HG03565 (cell line): ENCODE data around the gene SNX10.

Experiments
- ATAC-seq: cut with Tn5 transposase; IDR thresholded peaks from one replicate; pipeline ENCODE4 v1.9.1; 2021; ENCODE audit warnings: mild to moderate bottlenecking, moderate library complexity; ENCODE audit not compliant: unreplicated experiment

SNX10 gene

DNA sequence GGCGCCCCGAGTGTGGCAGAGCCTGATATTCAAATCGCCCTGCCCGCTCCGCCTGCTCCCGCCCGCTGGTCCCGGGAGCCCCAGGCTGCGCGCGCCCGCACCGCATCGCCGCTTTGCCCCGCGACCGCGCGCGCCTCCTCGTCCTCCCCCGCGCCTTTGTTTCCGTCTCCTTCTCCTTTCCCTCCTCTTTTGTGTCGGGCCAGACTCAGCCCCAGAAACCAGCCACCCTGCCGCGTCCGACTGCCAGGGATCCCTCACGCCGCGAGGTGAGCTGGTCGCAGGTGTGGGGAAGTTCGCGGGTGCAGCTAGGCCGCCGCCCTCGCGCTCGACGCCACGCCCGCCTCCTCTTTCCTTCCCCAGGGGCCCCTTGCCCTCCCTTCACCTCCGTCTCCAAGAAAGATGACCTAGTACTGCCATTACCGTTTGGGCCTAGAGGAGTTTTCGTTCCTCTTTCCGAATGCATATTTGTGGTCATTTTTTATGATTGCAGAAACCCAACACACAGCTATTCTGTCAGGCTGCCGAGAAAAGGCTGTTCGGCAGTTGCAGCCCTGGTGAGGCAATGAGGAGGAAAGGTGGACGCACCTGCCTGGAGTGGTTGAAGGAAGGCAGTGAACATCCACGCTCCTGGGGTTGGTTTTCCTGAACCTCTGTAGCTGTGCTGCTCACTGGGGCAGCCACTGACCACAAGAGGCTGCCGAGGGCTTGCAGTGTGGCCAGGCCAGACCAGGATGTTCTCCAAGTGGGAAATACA lies 107.3 kb downstream of the SNX10 start:
- ATAC-seq: peak; percentile 83

DNA sequence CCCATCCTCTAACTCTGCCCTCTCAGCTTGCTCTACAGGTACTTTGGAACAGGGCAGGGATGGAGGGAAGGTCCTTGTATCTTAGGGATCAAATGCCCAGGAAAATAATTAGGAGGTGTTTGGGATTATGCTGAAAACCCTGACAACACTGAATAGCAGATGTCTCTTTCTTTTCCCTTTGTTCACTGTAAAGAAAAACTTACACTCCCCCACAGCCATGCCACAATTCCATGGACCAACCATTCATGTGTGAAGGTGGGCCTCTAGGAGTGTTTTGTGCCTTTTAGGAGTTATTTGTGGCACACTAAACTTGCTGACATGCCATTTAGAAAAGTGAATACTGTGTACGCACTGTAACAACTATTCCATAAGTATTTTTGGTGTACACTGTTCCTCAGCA lies 108.1 kb downstream of the SNX10 start:
- no peak for ATAC-seq

DNA sequence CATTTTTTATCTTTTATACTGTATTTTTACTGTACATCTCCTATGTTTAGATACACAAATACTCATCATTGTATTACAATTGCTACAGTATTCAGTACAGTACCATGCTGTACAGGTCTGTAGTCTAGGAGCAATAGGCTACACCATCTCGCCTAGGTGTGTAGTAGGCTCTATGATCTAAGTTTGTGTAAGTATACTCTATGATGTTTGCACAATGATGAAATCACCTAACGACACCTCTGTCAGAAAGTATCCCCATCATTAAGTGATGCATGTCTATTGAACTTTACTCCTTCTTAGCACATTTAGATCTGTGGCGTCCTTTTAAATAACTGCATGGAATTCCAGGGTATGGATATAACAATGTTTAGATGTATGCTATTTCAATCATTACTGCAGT lies 112.0 kb downstream of the SNX10 start:
- no peak for ATAC-seq

DNA sequence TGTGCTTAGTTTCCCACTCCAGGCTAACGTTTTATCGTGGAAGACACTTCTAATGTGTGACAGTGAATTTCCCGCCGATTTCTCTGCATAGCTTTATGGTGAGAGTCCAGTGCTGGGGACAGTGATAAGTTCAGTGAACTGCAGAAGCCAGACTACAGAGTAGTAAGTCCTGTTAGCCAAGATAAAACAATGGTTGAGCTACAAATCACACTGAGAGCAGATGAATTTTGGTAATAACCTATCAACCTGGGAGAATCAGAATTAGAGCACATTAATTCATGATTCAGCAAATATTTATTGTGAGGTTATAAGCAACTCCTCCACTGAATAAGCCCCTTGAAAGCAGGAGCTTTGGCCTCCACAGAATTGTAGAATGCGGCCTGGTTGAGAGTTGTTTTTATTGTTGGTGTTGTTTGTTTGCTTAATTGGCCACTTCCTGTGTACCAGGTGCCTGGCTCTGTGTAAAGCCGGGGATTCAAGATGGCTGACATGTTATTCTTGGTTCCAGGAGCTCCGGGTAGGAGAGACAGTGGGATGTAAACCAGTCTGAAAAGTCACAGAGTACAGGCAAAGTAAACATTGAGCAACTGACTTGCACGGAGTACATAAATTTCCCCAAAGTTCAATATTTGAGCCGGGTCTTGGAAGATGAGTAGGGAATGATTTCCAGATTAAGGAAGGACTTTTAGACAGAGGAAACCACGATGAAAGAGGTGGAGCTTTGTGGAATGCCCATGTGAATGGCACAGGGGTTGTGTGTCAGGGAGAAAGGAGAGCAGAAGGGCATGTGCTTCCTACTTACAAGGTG lies 112.7 kb downstream of the SNX10 start:
- ATAC-seq: no peak

DNA sequence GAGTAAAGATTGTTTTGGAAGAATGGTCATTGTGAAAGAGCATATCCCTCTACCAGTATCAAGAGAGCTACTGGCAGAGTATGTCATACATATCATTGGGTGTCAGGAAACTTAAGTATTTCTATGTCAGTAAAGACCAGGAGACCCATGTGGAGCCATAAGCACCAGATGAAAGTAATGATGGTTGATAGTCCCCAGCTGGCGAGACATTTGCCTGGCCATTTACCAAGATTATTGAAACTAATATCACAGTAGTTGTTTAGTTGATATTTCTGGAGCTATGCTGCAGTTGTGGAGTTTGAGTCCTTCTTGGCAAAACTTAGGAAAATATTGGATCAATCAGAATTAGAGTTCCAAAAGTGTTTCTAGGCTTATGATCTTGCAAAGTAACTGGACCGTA lies 114.8 kb downstream of the SNX10 start:
- ATAC-seq: no peak

DNA sequence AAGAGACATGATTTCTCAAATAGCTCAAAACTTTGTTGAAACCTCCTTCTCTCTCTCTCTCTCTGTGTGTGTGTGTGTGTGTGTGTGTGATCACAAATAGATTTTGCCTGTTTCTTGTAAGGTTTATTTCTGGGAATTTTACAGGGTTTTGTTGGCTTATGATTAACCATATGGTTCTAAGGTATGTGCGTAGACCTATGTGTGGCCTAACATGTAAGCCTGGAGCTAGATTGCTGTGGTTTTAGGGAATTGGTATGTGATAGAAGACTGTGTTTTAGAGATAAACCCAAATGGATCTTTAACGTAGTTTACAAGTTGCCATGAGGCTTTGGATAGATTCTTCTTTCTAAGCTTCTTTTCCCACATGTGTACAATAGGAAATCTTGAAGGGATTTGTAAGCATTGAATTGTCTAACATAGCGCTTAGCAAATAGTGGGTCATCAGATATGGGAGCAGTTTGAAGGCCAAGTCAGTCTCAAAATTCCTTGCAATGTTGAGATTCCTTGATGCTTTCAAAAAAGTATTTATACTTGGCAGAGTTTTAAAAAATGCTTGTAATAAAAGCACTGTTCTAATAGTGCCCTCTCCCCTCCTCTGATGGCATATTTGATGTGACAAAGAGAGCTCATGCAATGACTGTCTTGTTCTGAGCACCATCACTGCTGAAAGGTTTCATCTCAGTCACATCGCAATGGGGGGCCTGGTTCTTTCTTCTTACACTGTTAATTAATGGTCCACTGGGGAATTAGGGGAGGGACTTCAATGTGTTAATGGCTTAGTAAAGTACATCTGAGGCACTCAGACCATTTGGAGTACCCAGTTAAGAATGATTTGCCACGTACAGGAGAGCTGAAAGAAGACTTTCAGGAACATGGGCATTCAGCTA lies 118.2 kb downstream of the SNX10 start:
- no peak for ATAC-seq

DNA sequence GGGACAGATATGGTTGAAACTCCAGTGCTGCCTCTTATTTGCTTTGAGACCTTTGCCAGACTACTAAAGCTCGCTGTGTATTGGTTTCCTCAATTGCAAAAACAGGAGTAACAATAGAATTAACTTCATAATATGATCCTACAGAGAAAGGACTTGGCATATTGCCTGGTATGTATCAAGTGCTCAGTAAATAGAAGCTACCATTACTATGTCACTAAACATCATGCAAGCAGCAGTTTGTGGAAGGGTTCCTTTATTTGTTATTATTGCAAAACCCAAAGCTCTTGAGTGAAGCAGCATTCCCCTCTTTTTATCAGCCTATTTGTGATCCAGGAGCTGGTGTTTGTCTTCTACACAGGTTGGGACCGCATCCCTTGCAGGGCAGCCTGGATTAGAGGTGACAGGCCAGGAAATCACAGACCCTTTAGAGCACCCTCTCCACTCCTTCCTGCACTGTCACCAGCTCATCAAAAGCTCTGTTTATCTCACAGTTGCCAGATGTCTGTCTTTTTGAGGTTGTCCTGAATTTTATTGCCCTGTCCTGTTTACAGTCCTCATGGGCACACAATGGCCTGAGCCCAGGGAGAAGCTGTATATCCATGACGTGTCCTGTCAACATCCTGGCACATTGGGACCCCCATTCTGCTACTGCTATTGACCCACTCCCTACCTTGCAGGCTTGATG lies 121.5 kb downstream of the SNX10 start:
- ATAC-seq: no peak

DNA sequence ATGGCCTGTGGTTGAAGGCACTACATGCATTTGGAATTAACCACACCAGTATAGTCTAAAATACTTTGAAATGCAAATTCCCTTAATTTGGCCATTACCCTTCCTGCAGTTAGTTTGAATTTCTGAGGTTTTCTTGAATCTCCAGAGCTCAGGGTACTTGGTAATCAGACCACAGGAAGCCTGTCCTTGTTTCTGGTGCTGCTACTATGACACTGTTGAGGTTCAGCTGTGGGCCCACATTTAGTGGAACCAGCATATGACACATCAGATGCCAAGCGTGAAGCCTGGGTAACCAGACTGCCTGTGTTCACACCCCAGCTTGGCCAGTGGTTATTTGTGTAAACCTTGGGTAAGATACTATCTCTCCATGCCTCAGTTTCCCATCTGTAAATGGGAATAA lies 124.3 kb downstream of the SNX10 start:
- ATAC-seq: no peak

DNA sequence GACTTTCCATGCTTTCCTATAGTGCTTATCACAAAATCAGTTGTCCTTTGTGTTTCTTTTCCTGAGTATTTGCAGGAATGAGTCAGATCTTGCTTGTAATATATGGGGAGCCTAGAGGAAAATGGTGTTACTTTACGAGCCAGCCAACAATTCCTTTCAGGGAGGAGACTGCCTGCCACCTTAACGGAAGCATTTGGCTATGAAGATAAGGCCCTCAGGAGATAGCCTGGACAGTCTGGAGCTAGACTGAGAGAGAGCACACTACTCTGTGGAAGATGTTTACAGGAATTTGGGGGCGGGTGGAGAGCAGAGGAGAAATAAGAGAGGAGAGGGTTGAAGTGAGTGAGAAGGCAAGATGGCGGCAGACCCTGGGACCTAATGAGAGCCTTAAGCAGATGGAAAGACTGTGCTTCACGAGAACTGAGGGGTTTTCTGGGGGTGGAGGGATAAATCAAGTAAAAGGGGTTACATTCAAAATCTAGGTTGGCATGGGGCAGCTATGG lies 126.3 kb downstream of the SNX10 start:
- no peak for ATAC-seq

DNA sequence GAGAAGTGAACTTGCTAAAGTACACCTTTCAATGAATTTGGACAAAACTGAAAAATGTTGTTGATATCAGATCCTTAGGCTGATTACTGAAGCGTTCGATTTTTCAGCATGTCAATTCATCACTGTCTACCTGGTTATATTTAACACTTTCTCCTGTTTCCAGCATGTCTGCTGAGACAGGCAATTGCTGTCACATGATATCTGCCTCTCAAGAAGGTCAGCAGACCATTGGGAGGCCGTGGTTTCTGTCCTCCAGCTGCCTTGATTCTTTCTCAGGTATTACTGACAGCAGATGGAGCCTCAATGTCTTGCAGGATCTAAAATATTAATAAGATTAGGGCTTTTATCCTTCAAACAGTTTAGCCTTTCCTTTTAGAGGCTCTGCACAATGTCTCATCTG lies 127.5 kb downstream of the SNX10 start:
- ATAC-seq: no peak

DNA sequence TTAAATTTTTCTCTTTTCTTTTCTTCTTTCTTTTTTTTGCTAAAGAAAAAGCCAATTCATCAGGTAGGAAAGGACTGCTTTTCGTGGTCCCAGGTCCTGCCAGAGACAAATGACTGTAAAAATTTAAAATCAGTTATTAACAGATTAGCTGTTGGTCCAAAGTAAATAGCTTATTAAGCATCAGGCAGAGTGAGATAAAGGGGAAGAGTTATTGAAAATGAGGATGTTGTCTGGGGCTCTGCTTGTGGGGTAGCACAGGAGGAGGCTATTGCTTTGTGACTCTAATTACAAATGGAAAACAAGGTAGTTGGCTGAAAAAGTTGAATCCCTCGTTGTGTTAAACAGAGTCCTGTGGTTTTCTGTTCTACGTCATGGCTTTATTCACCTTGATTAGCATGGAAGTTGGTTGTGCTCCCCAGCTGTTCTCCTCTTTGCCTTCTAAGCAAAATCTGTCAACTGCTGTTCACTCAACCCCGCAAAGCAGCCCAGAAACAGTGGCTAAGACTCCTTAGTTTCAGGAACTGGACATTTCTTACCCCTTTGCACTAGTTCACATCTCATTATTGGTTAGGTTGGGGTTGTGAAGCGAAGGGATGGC lies 128.9 kb downstream of the SNX10 start:
- ATAC-seq: no peak

DNA sequence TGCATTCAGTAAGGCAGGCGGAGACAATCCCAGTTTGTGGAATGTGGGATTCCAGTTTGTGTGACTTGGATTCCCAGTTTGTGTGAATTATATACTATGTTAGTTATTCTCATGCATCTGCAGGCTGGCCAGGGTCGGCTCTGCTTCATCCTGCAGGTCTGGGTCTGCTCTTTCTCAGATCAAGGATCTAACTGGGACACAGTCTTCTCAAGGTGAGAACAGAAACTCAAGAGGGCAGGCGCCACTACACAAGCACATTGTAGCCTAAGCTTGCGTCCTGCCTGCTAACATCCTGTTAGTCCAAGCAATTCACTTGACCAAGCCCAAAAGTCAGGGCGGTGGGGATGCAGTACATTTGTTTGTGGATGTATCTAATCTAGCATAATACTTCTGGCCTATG lies 131.1 kb downstream of the SNX10 start:
- no peak for ATAC-seq

DNA sequence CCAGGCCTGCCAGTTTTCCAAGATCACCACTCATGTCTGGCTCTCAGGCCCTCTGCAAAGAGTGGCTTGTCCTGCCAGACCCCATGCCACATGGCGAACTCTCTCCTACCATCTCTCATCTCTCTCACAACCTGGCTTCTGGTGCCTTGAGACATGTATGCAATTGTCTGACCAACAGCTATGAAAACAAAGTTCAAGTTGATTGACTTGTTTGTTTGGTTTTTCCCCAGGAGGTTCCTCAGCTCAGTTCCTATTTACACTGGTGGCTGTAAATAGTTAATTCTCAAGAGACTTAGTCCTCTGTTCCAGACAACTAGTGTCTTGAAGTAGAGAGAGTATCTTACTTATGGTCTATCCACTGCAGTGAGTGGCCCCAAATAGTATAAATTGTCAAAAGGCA lies 131.8 kb downstream of the SNX10 start:
- no peak for ATAC-seq
